Measurements from ENCODE around the gene HEXIM2.

DNA sequence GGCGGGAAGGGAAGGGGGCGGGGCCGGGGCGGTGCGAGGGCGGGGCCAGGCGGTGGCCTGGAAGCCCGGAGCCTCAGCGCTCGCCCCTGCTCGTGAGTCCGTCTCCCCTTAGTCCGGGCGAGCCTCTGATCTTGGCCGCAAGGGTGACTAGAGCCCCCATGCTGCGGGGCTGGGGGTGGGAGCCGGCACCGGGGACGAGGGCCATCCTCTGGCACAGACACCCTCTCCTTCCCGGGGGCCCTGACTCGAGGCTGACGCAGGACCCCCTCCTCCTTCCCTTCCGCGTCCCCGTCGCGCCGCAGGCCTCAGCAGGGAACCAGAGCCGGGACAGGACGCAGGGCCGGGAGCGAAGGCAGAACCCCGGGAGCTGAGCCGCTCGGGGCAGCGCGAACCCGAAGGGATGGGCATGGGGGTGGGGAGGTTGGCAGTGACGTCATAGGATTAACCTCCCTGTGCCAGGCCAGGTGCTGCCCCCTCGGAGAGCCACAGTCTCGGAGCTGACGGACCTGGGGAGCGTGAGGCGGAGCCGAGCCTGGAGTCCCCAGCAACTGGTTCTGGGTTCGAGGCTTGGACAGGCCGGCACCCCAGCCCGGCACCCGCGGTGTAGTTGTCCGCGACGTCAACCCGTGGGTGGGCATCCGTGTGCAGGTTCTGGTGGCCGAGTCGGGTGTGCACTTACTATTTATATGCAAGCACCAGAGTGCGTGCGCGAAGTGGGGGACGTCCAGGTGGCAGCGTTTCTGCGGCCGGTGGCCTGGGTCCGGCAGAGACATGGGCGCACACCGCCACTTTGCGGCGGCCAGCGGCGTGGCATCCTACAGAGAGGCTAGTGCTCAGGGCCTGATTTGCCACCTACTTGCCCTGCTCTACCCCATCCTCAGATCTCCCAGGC is 28.9 kb upstream of the HEXIM2 start:
- TF ChIP-seq POLR2A (IDR thresholded peaks at IDR 0.05; ENCODE audit: low read depth, low read length) (no peak), POLR2AphosphoS5 (IDR thresholded peaks at IDR 0.05; ENCODE audit: low read depth, low read length) (no peak), TAF1 (IDR thresholded peaks at IDR 0.05; ENCODE audit: low read depth, low read length) (no peak)
